Measurements from ENCODE around the gene FUT1. TPM values are rescaled to one million over a fixed set of nuclear protein-coding genes. Genes with fewer than 3 reads are reported as not detected.

FUT1 gene
- total RNA-seq, 1 donor: under 0.01 TPM

DNA sequence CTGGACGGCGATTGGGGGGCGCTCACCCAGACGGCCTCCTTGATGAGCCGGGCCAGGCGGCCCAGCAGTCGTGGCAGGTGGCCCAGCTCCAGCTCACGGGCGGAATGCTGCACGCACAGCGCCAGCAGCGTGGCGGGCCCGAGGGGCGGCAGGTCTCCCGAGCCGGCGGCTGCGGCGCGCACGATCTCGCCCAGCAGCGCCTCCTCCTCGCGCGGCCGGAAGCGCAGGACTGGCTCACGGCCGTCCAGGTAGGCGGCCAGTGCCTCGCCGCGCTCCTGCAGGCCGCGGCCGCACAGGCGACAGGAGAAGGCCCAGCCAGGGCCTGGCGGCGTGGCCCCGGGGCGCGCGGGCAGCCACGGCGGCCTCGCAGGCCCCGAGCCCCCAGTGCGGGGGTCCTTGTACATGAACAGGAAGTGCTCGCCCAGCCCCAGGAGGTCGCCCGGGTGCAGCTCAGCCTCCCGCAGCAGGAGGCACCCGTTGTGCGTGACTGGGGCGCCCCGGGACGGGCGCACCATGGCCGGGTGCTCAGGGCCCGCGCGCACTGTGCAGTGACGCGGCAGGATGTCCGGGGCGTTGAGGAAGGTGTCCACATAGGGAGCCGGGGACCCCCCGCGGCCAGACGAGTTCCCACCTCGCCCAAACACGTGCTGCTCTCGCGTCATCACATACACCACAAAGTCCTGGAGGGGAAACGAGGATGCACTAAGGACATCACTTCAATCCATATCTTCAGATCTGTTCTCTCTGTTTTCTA is 23.4 kb downstream of the FUT1 start:
- DNase-seq (ENCODE audit: low read depth): no peak
- no peak overlapping the region for H3K4me3 ChIP-seq (ENCODE audit: low read depth, low read length)
- no peak for TF ChIP-seq CTCF (IDR thresholded peaks at IDR 0.05; ENCODE audit: insufficient read depth, low read depth, low read length)

DNA sequence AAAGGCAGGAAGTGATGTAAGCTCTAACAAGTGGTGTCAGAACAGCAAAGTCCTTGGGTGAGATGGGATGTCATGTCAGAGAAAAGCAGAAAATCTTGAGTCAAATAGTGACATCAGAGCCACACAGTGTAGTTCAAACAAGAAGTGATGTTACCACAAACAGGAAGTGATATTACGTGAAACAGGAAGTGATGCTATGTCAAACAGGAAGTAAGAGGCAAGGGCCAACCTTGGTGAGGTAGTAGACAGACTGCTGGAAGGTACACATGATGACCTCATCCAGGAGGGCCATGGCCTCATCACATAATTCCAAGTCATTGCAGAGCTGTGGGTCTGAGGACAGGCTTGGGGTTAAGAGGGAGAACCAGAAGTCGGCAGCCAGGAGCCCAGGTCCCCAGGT is 25.9 kb downstream of the FUT1 start:
- no peak overlapping the region for H3K4me3 ChIP-seq (ENCODE audit: low read depth, low read length)
- no peak for DNase-seq (ENCODE audit: low read depth)
- no peak for TF ChIP-seq CTCF (IDR thresholded peaks at IDR 0.05; ENCODE audit: insufficient read depth, low read depth, low read length)

DNA sequence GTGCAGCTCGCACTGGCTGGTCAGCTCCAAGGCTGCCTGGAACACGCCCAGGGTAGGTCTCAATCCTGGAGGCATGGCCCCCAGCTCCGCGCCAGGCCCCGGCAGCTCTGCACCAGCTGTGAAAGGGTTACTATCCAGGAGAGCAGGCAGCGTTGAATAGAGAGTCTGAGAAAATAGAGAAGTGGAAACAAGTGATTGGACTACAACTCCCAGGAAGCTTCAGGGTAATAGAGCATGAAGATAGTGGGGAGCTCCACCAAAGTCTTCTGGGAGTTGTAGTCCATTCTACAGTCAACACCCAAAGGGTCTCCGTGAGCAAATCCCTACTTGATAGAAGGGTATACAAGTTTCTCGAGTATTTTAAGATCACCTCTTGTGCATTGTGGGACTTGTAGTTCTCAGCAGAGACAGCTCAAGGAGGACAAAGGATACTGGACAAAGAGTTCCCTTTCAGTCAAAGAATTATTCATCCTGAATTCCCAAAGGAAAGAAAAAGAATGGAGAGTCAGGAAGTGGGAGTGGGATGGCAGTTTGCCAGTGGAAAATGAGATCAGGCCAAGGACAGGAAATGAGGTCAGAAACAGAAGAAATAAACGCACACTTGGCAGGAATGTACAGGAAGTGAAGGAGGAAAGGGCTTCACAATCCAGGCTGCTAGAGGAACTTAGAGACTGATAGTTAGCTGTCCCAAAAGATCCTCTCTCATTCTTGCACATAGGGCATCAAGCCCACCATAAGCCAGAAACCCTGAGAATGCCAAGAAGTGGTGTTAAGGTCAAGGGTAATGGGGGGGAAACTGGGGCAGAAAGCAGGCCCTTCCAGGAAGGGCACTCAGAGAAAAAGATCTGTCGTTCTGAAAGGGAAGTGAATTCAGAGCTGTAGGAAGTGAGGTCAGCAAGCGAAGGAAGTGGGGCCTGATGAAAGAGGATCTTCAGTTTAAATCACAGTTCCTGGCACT is 27.4 kb downstream of the FUT1 start:
- no peak for TF ChIP-seq CTCF (IDR thresholded peaks at IDR 0.05; ENCODE audit: insufficient read depth, low read depth, low read length)
- H3K4me3 ChIP-seq (ENCODE audit: low read depth, low read length): no peak overlapping the region
- peak; percentile 88 for DNase-seq (ENCODE audit: low read depth)

GRCh38 chr19:48722196-48722708 is 30.2 kb downstream of the FUT1 start:
- DNase-seq (ENCODE audit: low read depth): no peak
- no peak for TF ChIP-seq CTCF (IDR thresholded peaks at IDR 0.05; ENCODE audit: insufficient read depth, low read depth, low read length)
- no peak overlapping the region for H3K4me3 ChIP-seq (ENCODE audit: low read depth, low read length)

GRCh38 chr19:48720613-48721296 is 31.7 kb downstream of the FUT1 start:
- H3K4me3 ChIP-seq (ENCODE audit: low read depth, low read length): peak overlapping the region; percentile 77
- peak; percentile 99 for DNase-seq (ENCODE audit: low read depth)
- TF ChIP-seq CTCF (IDR thresholded peaks at IDR 0.05; ENCODE audit: insufficient read depth, low read depth, low read length): no peak

- H3K4me3 ChIP-seq (ENCODE audit: low read depth, low read length): peak overlapping the region; percentile 77
- no peak for TF ChIP-seq CTCF (IDR thresholded peaks at IDR 0.05; ENCODE audit: insufficient read depth, low read depth, low read length)
- no peak for DNase-seq (ENCODE audit: low read depth)
Measured at GRCh38 chr19:48720251-48720612, 32.2 kb downstream of the FUT1 start.

Data from fibroblast of villous mesenchyme (primary cell).